AG04449 (cell line): Measurements from ENCODE around the gene USP34.

Experiments
- CTCF ChIA-PET: fragments of 350-600 bp; formaldehyde crosslinking; extraction: SDS; loops from one replicate; lab custom pipeline; 2021; ENCODE audit warnings: antibody characterized with exemption; lab: Yijun Ruan, JAX
- POLR2A ChIA-PET: fragments of 400-600, 350-600 bp; formaldehyde crosslinking; extraction: SDS; loops from one replicate; lab custom pipeline; 2020; ENCODE audit warnings: antibody characterized with exemption, inconsistent platforms; lab: Yijun Ruan, JAX
- DNase-seq: peaks from one replicate; pipeline ENCODE4 v3.0.0-alpha.2; 2010; ENCODE audit warnings: low read depth, low spot score
- H3K4me3 ChIP-seq: 2 replicates; pipeline ENCODE4 v1.5.1; 2011; ENCODE audit warnings: low read depth, mild to moderate bottlenecking, control low read depth, low read length
- CTCF ChIP-seq: IDR thresholded peaks from one replicate; pipeline ENCODE4 v1.5.1; 2011; ENCODE audit warnings: mild to moderate bottlenecking, moderate library complexity, low read length, control low read depth, inconsistent platforms; ENCODE audit not compliant: insufficient read depth; ENCODE audit errors: missing control alignments

USP34 gene

GRCh38 chr2:61141151-61141550, 329.7 kb downstream of the USP34 start:
- H3K4me3 ChIP-seq, result no peak overlapping the region
- POLR2A ChIA-PET, result no interaction called here
- DNase-seq, result no peak
- CTCF ChIA-PET, result no interaction called here
- TF ChIP-seq CTCF, result no peak

GRCh38 chr2:61138859-61139258, 332.0 kb downstream of the USP34 start:
- POLR2A ChIA-PET, result no interaction called here
- TF ChIP-seq CTCF, result no peak
- CTCF ChIA-PET, result interaction anchor here (1.6 kb wide), 1 partner anchor 772 kb away, joined by 3 read pairs; no protein-coding TSS in a partner anchor
- no peak for DNase-seq
- no peak overlapping the region for H3K4me3 ChIP-seq
